Activated naive CD8-positive, alpha-beta T cell treated with anti-CD3 and anti-CD28 coated beads, Interleukin-2, amount 10 ng/mL, durations not matched to agents 7 days and 5 days (primary cell): ENCODE measurements around the gene CYP26B1. TPM values are rescaled to one million over a fixed set of nuclear protein-coding genes. Genes with fewer than 3 reads are reported as not detected.

Experiments used
- ATAC-seq: fragments of 150-1000 bp; cut with Tn5 transposase; one replicate; pipeline ENCODE4 v1.10.0; 2021; ENCODE audit warnings: low read depth, moderate library complexity
- POLR2A ChIA-PET: fragments of 350-600 bp; sonication (Branson Sonifier 250); formaldehyde crosslinking; loops from one replicate; lab custom pipeline; 2021; ENCODE audit warnings: antibody characterized with exemption; lab: Charles Lee
- DNase-seq: peaks from one replicate; pipeline ENCODE4 v3.0.0; 2021
- H3K27ac Mint-ChIP-seq: one replicate; pipeline ENCODE4 v1.8.0; 2022; ENCODE audit warnings: mild to moderate bottlenecking, mixed read lengths
- H3K27me3 Mint-ChIP-seq: one replicate; pipeline ENCODE4 v1.8.0; 2022; ENCODE audit warnings: mild to moderate bottlenecking, moderate library complexity, mixed read lengths
- H3K36me3 Mint-ChIP-seq: one replicate; pipeline ENCODE4 v1.8.0; 2021; ENCODE audit warnings: mild to moderate bottlenecking, mixed read lengths
- H3K4me1 Mint-ChIP-seq: one replicate; pipeline ENCODE4 v1.8.0; 2021; ENCODE audit warnings: mixed read lengths
- H3K4me3 Mint-ChIP-seq: one replicate; pipeline ENCODE4 v1.8.0; 2022; ENCODE audit warnings: mild to moderate bottlenecking, moderate library complexity, mixed read lengths
- H3K9me3 Mint-ChIP-seq: one replicate; pipeline ENCODE4 v1.8.0; 2021; ENCODE audit warnings: mixed read lengths
- total RNA-seq, 2 experiments: library from RNA; stranded (reverse); gene quantifications; one replicate each; pipeline ENCODE4 v1.2.3, GENCODE V29; 2021

Gene CYP26B1
- total RNA-seq, 2 experiments from 2014 or later = not detected

DNA sequence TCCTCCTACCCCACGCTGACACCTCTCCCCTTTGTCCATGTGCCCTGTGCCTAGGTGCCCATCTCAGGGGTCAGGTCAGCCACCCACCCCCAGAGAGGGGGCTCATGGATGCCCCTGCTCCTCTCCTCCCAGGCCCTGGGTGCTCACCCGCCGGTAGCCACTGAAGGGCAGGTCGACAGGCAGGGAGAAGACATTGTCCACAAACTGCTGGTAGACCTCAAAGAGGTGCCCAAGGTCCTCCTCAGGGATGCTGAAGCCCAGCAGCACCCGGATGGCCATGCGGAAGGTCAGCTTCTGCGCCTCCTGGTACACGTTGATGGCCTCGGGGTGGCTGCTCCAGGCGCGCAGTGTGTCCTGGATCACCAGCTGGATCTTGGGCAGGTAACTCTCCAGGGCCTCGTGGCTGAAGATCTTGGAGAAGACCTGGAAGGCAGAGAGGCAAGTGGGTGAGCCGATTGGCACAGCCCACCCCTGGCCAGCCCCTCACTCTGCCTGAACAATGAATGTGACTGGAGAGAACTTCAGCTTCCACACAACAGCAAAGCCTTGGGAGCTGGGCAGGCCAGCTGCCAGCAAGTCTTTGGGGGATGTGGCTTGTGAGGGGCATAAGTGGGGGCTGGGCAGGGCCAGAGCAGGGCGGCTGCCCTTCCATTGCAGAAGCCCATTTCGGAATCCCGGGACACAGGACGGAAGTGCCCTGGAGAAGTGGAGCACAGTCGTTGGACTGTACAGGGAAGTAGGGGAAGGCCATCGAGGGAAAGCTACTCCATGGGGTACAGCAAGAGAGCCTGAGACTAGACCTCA is 12.5 kb downstream of the CYP26B1 start:
- peaks cover 2% of the 10 kb centered on the region for H3K4me1 Mint-ChIP-seq
- no peaks in the 10 kb centered on the region for H3K36me3 Mint-ChIP-seq
- H3K9me3 Mint-ChIP-seq = no peaks in the 10 kb centered on the region
- no peak for ATAC-seq
- no peaks in the 10 kb centered on the region for H3K27me3 Mint-ChIP-seq
- DNase-seq = no peak
- POLR2A ChIA-PET = interaction anchor here (0.5 kb wide), 1 partner anchor 1101 kb away, joined by 3 read pairs; no protein-coding TSS in a partner anchor
- no peak overlapping the region for H3K27ac Mint-ChIP-seq
- H3K4me3 Mint-ChIP-seq = no peak overlapping the region

DNA sequence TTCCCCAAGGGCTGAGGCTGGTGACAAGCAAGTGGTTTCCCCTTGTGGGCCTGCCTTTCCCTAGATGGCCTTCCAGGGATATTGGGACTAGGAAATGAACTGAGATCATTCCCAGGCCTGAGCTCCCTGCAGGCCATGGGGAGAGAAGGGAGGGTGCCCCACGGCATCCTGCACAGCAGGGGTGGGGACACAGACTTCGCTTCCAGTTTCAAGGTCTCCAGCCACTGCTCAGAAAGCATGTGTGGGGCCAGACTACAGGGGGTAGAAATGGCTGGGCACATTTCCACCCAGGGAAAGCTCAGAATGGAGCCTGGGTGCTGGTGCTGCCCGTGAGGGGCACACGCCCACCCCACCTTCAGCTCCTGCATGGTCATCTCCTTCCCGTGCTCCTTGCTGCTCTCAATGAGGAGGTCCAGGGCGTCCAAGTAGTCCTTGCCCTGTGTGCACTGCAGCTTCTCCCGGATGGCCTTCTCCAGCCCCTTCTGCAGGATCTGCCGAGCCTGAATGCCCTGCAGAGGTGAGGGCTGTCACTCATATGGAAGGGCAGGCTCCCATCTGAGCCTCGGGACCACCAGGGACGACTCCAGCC is 13.2 kb downstream of the CYP26B1 start:
- Mint-ChIP-seq H3K36me3 (no peaks in the 10 kb centered on the region), H3K4me1 (peaks cover 2% of the 10 kb centered on the region), H3K9me3 (no peaks in the 10 kb centered on the region), H3K27me3 (no peaks in the 10 kb centered on the region), H3K4me3 (no peak overlapping the region), H3K27ac (no peak overlapping the region)
- DNase-seq (no peak), ATAC-seq (no peak)
- POLR2A ChIA-PET = no interaction called here

DNA sequence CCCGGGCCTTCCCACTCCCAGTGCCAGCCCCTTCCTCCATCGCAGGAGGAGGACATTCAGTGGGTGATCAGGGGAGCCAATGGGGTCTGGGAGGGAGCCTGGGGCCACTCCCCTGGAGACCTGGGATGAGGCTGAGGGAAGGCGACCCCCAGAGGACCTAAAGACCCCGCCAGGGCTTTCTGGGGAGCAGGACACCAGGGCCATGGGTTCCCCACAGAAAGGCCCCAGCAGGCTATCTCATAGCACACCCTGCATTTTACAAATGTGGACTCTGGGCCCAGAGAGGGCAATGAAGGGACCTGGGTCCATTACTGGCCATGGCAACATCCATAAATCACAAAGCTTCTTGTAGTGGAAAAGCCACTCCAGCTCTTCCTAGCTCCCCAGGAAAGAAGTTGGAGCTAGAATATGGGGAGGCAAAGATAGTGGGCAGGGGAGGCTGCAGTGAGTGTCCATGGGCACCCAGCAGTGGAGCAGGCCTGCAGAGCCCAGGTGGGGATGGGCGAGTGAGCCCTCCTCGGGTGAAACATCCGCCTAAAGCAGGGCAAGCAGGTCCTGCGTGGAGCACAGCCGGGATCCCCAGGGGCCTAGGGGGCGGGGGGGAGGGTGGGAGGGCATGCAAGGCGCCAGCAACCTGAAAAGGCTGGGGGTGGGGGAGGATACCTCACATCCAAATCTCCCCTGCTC is 13.8 kb downstream of the CYP26B1 start:
- no peak for ATAC-seq
- Mint-ChIP-seq H3K27me3 (no peaks in the 10 kb centered on the region), H3K4me3 (no peak overlapping the region), H3K27ac (no peak overlapping the region), H3K36me3 (no peaks in the 10 kb centered on the region), H3K9me3 (no peaks in the 10 kb centered on the region), H3K4me1 (peaks cover 2% of the 10 kb centered on the region)
- DNase-seq = no peak
- POLR2A ChIA-PET = no interaction called here

DNA sequence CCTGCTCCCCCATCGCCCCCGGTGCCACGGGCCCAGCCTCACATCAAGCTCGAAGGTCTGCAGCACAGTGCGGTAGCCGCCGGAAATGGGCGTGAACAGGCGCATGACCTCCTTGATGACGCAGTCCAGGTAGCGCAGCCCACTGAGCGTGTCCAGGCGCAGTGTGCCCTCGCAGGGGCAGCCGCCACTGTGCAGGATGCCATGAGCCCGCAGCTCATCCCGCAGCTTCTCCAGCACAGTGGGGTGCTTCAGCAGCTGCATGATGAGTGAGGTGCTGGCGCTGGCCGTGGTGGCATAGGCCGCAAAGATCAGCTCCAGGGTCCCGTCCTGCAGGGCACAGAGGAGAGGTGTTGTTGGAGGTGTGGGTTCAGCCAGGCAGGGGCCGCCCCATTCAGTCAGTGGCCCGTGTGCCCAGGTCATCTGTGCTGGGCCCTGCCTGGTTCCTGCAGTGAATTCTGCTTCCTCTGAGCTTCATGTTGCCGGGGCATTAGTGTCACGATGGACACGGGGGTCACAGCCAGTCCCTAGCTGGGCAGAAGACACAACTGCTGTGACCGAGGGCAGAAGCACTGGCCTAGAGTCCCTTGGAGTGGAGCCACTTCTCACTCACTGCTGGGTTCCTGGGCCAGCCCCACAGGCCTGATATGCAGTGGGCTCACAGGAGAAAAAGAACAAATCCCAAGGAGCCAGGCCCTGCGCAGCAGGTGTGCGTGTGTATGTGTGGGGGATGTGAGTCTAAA is 14.5 kb downstream of the CYP26B1 start:
- Mint-ChIP-seq H3K4me3 (no peak overlapping the region), H3K9me3 (no peaks in the 10 kb centered on the region), H3K27me3 (no peaks in the 10 kb centered on the region), H3K36me3 (no peaks in the 10 kb centered on the region), H3K4me1 (peaks cover 2% of the 10 kb centered on the region), H3K27ac (no peak overlapping the region)
- no peak for DNase-seq
- no peak for ATAC-seq
- POLR2A ChIA-PET = no interaction called here

DNA sequence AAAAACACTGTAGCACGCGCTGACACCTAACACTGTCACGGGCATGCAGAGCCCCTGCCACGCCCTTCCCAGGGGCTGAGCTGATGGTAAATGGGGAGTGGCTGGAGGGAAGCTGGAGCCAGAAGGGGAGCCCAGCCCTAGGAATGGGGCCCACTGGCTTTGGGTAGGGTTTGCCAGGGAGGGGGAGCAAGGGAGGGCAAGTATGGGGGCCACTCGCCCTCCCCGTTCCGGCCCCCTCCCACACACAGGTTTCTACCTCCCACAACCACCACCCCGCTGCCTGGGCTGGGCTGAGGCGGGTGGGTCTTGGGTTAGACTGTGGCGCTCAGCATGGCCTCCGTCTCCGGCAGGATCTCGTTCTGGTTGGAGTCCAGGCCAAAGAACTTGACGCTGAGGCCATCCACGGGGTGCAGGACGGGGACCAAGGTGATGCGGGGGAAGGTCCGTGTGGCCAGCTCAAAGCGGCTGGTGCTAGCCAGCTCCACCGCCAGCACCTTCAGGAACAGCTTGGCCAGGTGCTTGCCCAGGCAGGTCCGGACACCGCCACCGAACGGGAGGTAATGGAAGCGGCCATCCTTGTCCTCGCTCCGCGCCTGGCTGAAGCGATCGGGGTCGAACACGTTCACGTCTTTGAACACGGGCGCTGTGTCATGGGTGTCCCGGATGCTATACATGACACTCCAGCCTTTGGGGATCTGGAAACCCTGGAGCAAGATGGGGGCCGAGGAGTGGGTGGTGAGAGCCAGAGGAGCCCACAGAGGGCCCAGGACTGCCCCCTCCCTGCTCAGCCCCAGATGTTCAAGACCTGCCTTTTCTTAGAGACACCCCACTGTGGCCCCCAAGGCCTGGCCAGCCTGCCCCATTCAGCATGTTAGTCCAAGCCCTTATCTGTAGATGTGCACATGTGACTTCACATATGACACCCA is 15.5 kb downstream of the CYP26B1 start:
- DNase-seq = no peak
- Mint-ChIP-seq H3K27ac (no peak overlapping the region), H3K36me3 (no peaks in the 10 kb centered on the region), H3K27me3 (no peaks in the 10 kb centered on the region), H3K9me3 (no peaks in the 10 kb centered on the region), H3K4me3 (no peak overlapping the region), H3K4me1 (no peaks in the 10 kb centered on the region)
- no peak for ATAC-seq
- POLR2A ChIA-PET = no interaction called here

DNA sequence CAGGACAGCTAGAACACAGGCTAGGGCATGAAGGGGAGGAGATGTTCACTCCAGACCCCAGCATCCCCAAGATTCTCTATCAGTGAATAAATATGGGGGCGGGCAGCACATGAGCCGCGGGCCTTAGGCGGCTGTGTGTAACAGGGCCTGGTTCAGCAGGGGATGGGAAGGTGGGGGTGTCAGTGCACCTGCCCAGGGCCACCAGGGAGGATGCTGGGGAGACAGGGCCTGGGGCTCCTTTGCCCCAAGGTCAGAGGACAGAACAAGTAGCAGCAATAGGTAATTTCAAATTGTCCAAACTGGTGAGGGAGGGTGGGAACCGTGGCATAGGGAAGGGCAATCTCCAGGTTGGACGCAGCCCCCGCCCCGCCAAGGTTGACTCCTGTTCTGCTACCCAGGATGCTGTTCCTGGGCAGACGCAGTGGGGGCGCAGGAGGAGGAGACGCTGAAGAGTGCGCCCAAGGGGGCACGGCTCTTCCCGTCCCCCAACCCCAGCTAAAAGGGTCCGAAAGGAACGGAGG is 16.2 kb downstream of the CYP26B1 start:
- POLR2A ChIA-PET = no interaction called here

DNA sequence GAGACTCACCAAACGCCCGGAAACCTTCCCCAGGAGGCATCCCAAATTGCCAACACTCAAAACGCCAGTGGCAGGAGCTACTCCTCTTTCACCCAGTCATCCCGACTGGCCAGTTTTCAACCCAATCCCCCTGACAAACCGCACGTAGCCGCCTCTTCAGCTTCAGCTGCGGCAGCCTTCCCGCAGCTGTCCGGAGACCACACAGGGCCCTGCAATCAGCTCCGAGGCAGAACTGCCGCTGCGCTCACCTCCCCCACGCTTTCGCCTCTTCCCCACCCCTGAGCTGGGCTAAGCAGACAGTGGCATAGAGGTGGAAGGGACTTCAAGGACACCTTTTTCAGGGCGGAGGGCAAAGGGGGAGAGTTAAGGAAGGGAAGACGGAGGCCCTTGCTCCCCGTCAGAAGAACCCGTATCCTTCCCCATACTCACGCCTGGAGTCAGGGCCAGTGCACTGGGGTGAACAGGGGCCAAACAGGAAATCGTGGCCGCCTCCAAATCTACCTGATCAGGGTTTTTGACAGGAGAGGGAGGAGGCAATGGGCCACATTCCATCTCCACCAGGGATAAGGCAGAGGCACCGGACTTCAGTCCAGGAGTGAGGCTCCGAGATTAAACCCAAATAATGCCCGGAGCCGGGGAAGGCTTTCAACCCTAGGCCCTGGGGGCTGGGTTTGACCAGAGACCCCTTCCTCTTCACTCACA is 16.9 kb downstream of the CYP26B1 start:
- Mint-ChIP-seq H3K4me3 (no peak overlapping the region), H3K27me3 (no peaks in the 10 kb centered on the region), H3K36me3 (no peaks in the 10 kb centered on the region), H3K4me1 (peaks cover 2% of the 10 kb centered on the region), H3K27ac (no peak overlapping the region), H3K9me3 (no peaks in the 10 kb centered on the region)
- no peak for ATAC-seq
- POLR2A ChIA-PET = no interaction called here
- no peak for DNase-seq

More for the DNA sequence above, 16.2 kb downstream of the CYP26B1 start:
- H3K36me3 Mint-ChIP-seq = no peaks in the 10 kb centered on the region
- no peaks in the 10 kb centered on the region for H3K9me3 Mint-ChIP-seq
- no peak for ATAC-seq
- H3K27ac Mint-ChIP-seq = no peak overlapping the region
- no peaks in the 10 kb centered on the region for H3K4me1 Mint-ChIP-seq
- no peaks in the 10 kb centered on the region for H3K27me3 Mint-ChIP-seq
- DNase-seq = no peak
- H3K4me3 Mint-ChIP-seq = no peak overlapping the region

GRCh38 chr2:72129681-72130340 is 17.9 kb downstream of the CYP26B1 start:
- POLR2A ChIA-PET = no interaction called here
- H3K4me1 Mint-ChIP-seq = peaks cover 2% of the 10 kb centered on the region
- no peak for DNase-seq
- H3K9me3 Mint-ChIP-seq = no peaks in the 10 kb centered on the region
- no peak for ATAC-seq
- H3K27me3 Mint-ChIP-seq = no peaks in the 10 kb centered on the region
- H3K27ac Mint-ChIP-seq = no peak overlapping the region
- no peak overlapping the region for H3K4me3 Mint-ChIP-seq
- no peaks in the 10 kb centered on the region for H3K36me3 Mint-ChIP-seq

GRCh38 chr2:72128843-72129227 is 18.8 kb downstream of the CYP26B1 start:
- H3K4me1 Mint-ChIP-seq = peaks cover 2% of the 10 kb centered on the region
- DNase-seq = no peak
- POLR2A ChIA-PET = no interaction called here
- no peaks in the 10 kb centered on the region for H3K36me3 Mint-ChIP-seq
- ATAC-seq = no peak
- no peak overlapping the region for H3K4me3 Mint-ChIP-seq
- H3K27me3 Mint-ChIP-seq = no peaks in the 10 kb centered on the region
- H3K9me3 Mint-ChIP-seq = no peaks in the 10 kb centered on the region
- no peak overlapping the region for H3K27ac Mint-ChIP-seq

DNA sequence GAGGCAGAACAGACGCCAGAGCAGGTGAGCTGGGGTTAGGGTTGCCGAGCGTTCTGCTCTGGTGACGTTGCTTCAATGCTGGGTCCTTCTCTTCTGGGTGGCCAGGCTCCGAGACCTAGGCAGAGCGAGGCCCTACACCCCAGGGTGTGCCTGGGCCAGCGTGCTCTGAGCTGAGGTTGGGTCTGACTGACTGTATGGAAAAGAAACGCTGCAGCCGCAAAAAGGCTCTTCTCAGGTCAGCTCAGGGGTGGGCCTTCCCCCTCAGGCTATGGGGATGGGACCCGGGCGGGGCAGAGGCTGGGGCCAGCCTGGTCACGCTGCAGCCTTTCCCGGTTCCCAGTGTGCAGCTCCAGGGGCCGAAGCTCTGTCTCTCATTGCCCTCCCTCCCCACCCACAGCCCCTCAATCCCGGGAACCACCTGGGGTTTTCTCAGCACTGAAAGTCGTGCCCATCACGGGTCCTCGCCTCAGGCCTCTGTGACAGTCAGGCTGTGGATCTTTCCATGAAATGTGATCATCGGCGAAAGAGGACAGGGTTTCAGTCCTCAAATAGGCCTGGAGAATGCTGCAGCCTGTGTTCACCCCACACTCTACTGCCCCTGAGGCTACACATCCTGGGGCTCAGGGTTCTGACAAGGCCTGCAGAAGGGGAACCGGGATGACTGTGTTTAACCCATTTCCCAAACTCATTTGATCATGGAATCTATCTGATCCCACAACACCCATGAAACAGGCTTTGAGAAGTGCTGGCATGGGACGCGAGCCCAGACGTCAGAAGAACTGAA is 19.4 kb downstream of the CYP26B1 start:
- Mint-ChIP-seq H3K4me3 (no peak overlapping the region), H3K27ac (no peak overlapping the region), H3K27me3 (no peaks in the 10 kb centered on the region), H3K36me3 (no peaks in the 10 kb centered on the region), H3K9me3 (no peaks in the 10 kb centered on the region), H3K4me1 (peaks cover 2% of the 10 kb centered on the region)
- ATAC-seq = no peak
- POLR2A ChIA-PET = no interaction called here
- no peak for DNase-seq

DNA sequence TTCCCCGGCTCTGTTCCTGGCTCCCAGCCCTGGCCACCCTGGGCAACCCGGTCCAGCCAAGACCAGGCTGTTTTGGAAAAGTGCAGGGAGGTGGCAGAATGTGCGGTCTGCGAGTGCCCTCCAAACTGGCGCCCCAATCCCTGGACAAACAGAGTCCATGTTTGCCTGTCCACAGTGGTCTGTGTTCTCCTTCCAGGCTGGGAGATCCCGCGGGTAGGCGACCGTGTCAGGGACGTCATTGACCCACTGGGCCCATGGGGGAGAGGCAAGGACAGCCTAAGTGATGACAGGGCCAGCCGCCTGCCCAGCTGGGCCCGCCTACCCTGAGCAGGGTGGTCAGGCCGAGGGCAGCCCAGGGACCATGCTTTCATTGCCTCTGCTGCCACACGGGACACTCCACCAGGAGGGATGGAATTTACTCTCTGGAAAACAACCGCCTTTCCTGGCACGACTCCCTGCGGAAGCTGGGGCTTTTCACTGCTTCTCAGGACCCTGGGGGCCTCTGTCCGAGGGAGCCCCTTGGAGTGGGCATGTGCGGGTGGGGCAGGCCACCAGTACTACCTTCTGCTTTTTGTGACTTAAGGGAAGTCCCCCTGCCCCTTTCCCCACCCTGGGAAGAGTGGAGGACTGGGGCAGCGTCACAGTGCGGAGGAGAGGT is 20.1 kb downstream of the CYP26B1 start:
- H3K9me3 Mint-ChIP-seq = no peaks in the 10 kb centered on the region
- POLR2A ChIA-PET = no interaction called here
- no peak overlapping the region for H3K4me3 Mint-ChIP-seq
- H3K4me1 Mint-ChIP-seq = peaks cover 2% of the 10 kb centered on the region
- no peak overlapping the region for H3K27ac Mint-ChIP-seq
- ATAC-seq (no peak), DNase-seq (no peak)
- H3K36me3 Mint-ChIP-seq = no peaks in the 10 kb centered on the region
- peaks cover 5% of the 10 kb centered on the region for H3K27me3 Mint-ChIP-seq
